Thyroid gland (tissue), 4 donors: Measurements from ENCODE around the gene CACNB1.

Source experiments
- POLR2A ChIP-seq, 2 donors: fragments of 450-650 bp; IDR thresholded peaks; one replicate each; pipeline ENCODE4 v1.6.1; 2017; ENCODE audit warnings: antibody characterized with exemption in 2 of 2, mild to moderate bottlenecking in 2 of 2, moderate library complexity in 1 of 2
- TF ChIP-seq, protein P1 (sequence below), 6 experiments: fragments of 200-600 bp in 3 of 6; fragments of 450-650 bp in 3 of 6; sonication (generic) in 3 of 6; IDR thresholded peaks; one replicate each; pipeline ENCODE4 v1.5.1; 2016 to 2019; ENCODE audit warnings: antibody characterized with exemption in 6 of 6, mild to moderate bottlenecking in 2 of 6, inconsistent platforms in 1 of 6, moderate library complexity in 1 of 6

DNA sequence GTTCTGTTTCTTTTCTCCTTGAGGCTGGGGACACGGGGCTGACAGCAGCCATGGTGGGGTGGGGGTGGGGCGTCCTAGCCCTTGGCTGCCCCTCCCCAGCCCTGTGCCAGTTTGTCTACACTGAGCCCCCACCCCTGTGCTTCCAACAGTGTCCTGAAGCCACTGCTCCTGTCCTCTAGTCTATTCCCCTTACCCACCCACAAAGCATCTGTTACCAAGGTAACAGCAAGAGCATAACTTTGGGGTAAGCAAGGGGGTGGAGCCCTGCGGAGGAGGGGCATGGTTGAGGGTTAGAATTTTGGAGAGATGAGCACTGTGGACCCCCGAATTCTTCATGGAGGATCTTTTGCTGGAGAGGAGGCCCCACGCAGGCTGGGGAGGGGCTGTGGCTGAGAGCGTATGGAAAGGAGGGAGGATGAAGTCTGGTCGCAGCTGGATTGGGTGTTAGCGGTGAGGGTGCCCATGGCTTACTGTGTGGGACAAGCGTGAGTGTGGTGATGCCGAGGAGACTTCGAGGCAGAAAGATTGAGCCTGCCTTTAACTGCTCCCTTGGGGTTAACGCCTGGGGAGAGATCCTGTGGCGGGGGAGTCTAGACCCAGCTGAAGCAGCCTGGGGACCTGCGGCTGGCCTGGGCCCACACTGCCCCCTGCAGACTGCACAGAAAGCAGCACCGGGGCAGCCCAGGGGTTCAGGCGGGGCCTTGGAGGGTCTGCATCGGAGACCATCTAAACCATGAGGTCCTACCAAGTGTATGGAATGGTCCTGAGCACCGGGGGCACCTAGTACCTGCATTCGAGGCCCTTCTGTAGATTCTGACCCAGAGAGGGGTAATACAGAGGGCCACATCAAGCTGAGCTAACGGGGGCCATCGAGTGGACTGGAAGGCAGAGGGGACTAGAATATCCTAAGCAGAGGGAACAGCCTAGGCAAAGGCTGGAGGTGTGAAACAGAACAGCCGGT is 34.4 kb upstream of the CACNB1 start:
- TF ChIP-seq, protein P1, sequence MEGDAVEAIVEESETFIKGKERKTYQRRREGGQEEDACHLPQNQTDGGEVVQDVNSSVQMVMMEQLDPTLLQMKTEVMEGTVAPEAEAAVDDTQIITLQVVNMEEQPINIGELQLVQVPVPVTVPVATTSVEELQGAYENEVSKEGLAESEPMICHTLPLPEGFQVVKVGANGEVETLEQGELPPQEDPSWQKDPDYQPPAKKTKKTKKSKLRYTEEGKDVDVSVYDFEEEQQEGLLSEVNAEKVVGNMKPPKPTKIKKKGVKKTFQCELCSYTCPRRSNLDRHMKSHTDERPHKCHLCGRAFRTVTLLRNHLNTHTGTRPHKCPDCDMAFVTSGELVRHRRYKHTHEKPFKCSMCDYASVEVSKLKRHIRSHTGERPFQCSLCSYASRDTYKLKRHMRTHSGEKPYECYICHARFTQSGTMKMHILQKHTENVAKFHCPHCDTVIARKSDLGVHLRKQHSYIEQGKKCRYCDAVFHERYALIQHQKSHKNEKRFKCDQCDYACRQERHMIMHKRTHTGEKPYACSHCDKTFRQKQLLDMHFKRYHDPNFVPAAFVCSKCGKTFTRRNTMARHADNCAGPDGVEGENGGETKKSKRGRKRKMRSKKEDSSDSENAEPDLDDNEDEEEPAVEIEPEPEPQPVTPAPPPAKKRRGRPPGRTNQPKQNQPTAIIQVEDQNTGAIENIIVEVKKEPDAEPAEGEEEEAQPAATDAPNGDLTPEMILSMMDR (IDR thresholded peaks at IDR 0.05) = peak; percentile 35 to 76 (median 54)
- TF ChIP-seq POLR2A (IDR thresholded peaks at IDR 0.05) = no peak
